ENCODE results near the gene GPC6.

GRCh38 chr13:94195715-94196114 is 969.1 kb downstream of the GPC6 start:
- no peak for TF ChIP-seq POLR2A (IDR thresholded peaks at IDR 0.05; ENCODE audit: low read depth, low read length)
- no peak for TF ChIP-seq POLR2AphosphoS5 (IDR thresholded peaks at IDR 0.05; ENCODE audit: low read depth, low read length)
- TF ChIP-seq TAF1 (IDR thresholded peaks at IDR 0.05; ENCODE audit: borderline replicate concordance, low read depth, low read length) = no peak
